ENCODE measurements around the gene HS3ST3A1.
"Not testable (repeated sequence)": the region's sequence is repeated elsewhere in the genome, so short reads cannot be mapped to it uniquely, and the experiment has no call there.

HS3ST3A1 gene

GRCh38 chr17:13534946-13535345, 66.8 kb downstream of the HS3ST3A1 start:
- DNase-seq, result no peak

DNA sequence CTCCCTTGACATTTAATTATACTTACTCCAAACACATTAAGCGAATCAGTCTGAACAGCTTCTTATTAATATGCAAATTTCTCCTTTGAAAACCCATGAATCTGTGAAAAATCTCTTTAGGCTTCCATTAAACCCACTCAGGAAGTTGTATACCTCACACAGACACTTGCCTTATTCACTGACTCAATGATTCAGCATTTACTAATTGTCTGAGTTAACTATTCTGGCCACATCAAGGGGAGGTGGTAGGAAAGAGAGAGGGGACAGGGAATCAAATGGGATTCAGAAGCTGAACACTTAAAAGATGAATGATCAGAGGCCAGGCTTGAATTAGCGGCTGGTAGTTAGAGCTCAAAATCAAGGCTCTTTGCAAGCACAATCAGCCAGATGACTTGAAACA, 70.0 kb downstream of the HS3ST3A1 start:
- DNase-seq, result no peak

DNA sequence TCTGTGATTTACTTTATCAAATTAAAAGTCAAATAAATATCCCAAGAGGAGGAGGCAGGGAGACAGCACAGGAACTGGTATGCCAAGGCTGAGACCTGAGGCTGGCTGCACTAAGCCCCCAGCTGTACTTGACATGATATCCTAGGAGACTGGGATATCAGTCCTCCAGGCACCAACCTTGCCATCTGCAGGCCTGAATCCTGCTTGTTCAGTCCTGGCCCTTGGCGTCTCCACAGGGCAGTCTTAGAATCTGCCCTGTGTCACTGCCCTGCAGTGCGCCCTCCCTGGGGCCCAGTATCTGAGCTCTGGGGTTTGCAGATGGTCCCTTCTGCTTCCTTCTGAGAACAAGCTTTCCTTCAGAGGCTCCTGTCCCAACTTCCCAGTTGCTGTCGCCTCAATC, 75.9 kb downstream of the HS3ST3A1 start:
- no peak for DNase-seq

- DNase-seq, result no peak
Observed at GRCh38 chr17:13523164-13523563, 78.6 kb downstream of the HS3ST3A1 start.

- DNase-seq, result no peak
Observed at GRCh38 chr17:13522749-13523148, 79.0 kb downstream of the HS3ST3A1 start.

- DNase-seq, result no peak
Observed at GRCh38 chr17:13521784-13522183, 79.9 kb downstream of the HS3ST3A1 start.

GRCh38 chr17:13520899-13521572, 80.7 kb downstream of the HS3ST3A1 start:
- no peak for DNase-seq

- no peak for DNase-seq
Observed at GRCh38 chr17:13518261-13519000, 83.3 kb downstream of the HS3ST3A1 start.

DNA sequence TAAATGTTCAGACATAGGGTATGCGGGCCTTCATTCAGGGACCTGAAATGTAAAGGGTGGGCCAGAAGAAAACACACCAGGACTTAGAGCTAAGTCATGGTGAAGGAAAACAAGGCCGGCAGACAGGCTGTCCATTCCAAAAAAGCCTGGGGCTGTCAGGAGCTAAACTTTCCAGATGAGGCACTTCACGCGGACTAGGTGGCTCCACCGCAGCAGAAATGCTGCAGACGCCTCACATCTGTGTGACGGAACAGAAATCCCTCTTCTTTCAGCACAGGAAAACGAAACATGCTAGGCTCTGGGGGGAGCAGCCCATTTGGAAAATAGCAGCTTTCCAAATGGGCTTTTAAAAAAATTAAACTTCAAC, 88.7 kb downstream of the HS3ST3A1 start:
- no peak for DNase-seq

DNA sequence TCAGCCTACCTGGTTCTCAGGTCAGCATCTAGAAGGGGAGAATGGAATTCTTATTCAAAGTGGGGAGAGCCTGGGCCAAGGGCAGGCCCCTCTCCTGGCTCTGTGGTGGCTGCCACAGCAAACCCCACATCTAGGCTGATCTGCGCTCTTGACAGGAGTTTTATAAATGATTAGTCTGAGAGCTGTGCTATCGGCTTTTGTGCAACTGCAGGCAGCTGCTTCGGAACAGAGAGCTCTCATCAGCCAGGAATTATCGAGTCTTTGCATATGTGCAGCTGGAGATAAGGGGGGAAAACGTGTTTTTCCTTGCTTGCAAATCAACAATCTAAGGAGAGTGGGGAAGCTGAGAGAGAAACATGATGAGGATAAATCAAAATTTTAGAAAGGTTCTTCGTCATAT, 91.7 kb downstream of the HS3ST3A1 start:
- no peak for DNase-seq

GRCh38 chr17:13509527-13509926, 92.2 kb downstream of the HS3ST3A1 start:
- no peak for DNase-seq

- no peak for DNase-seq
Observed at GRCh38 chr17:13508896-13509295, 92.8 kb downstream of the HS3ST3A1 start.

- no peak for DNase-seq
Observed at GRCh38 chr17:13503526-13503925, 98.2 kb downstream of the HS3ST3A1 start.

DNA sequence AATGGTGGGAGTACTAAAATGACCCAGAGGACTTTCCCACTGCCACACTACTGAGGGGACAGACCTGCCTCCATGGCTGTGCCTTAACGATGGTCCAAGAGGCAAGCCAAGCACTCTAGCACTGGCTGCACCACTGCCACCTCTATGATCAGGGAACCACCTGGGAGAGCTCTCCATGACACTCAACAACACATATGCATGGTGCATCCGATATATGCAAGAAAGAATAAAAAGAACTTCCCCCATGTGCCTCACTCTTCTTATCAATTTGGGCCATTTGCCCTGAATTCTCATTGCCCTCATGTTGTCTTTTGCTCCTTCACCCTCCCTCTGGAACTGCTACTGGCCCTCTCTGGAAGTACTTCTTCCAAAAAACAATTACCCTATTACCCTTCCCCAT, 99.5 kb downstream of the HS3ST3A1 start:
- DNase-seq, result no peak

GRCh38 chr17:13500947-13501346, 100.8 kb downstream of the HS3ST3A1 start:
- DNase-seq, result no peak

GRCh38 chr17:13498184-13498583, 103.5 kb downstream of the HS3ST3A1 start:
- DNase-seq, result no peak

DNA sequence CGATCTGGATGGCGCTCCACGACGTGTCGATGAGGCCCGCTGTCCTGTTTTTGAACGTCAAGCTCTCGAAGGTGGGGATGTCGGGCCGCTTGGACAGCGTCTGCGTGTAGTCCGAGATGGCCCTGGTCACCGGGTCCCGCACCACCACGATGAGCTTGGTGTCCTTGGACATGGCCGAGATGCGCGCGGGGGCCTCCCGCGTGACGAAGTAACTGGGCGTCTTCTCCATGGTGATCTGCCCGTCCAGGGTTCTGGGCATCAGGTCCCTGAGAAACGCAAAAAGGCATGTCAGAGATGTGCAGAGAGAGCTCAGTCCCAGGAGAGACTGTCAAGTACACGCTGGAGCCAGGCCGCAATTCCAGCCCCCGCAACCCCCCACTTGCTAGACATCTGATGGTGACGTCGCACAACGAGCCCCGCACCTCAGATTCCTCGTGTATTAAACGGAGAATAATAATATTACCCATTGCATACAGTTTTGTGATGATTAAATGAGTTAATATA, 105.1 kb downstream of the HS3ST3A1 start:
- not testable (repeated sequence) for DNase-seq

DNA sequence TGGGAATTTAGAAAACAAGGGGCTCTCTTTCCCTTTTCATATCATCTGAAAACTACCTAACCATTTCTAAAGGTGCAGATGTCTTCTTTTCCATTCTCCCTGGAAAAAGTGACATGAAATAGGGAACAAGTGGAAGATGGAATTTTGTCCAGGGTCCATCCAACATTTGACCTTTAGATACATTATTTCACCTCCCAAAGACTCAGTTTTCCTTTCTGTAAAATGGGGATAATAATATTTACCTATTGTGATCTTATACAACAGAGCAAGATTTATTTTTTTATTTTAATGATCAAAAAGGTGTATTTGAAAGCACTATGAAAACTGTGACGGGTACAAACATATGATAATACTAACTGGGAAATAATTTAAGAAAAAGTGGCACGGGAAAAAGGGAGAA, 106.3 kb downstream of the HS3ST3A1 start:
- no peak for DNase-seq

GRCh38 chr17:13492737-13493122, 109.0 kb downstream of the HS3ST3A1 start:
- no peak for DNase-seq

GRCh38 chr17:13491916-13492736, 109.6 kb downstream of the HS3ST3A1 start:
- DNase-seq, result no peak

DNA sequence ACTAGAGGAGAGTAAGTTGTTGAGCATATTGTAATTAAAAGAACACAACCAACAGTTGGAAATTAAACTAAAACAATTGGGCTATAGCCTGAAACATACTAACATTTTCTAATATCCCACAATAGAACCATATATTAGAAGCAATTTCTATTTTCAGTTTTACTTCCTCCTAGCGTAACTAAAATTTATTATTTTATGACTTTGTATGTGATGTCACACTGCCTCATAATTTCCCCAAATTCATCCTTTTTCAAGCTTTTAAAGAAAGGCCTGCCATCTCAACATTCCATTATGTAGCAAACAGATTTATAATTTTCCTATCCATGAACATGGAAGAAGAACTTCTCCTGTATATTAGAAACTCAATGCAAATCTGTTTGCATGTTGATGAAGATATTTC, 110.2 kb downstream of the HS3ST3A1 start:
- DNase-seq, result no peak

DNA sequence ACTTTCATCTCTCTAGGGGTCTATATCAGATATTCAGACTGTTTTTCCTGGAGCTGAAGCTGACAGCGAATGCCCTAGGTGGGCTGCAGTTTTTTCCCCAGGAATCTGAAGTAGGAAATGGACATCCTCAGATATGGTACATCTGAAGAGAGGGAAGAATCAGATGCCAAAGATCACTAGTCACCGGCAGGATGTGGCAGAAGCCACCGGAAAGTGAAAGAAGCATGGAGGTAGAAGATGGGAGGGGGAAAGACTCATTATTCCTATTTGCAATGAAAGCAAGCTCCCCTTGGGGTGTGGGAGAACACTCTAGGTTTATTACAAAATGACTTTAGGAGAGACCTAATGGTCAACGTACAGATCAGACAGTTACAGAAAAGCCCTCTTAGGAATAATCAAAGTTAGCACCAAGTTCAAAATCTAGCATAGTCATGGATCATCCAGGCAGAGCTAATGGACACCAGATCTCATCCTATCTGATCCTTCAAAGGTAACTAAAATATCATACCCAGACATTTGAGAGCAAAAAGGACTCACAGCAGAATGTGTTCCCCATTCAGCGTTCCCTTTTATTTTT, 110.7 kb downstream of the HS3ST3A1 start:
- DNase-seq, result no peak

- no peak for DNase-seq
Observed at GRCh38 chr17:13490427-13490826, 111.3 kb downstream of the HS3ST3A1 start.

All from activated CD4-positive, alpha-beta T cell treated with anti-CD3 and anti-CD28 coated beads for 4 hours (primary cell).